ENCODE measurements around the gene SEZ6L.

Gene SEZ6L

DNA sequence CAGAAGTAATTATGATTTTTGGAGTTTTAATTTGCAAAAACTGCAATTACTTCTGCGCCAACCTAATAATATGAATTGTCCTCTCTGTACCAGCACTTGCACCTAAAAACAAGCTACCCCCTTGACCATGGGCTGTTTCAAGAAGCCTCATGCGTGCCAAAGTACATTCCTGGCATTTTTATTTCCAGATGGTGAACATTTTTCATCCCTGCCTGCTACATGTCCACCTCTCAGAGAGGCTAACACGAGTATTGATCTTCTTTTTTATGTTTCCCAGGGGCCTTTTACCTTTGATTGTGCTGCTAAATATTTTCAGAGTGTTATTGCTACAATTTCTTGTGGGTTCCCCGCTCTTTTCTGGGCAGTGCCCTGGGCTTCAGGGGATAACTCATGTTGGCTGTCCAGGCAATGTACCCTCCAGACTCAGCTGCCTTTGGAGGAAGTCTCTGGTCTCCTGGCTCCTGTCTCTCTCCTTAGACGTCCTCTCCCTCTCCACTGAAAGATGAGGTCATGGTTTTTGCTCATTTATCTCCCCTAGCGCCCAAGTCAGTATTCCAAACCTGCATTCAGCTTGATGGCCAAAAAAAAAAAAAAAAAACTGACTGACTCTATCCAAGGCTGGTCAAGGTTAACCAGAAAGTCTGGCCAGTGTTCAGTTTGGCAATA, 173.6 kb downstream of the SEZ6L start:
- in situ Hi-C loops (cut with MboI; ENCODE audit: low pct_unique_long_range_greater_than_20kb, low sequenced_read_pairs, unreplicated experiment) = loop anchor here (25.0 kb wide), 2 partner anchors 456 to 881 kb away; no protein-coding TSS in a partner anchor
- DNase-seq (ENCODE audit: low spot score) = no peak
- TF ChIP-seq, protein P1, sequence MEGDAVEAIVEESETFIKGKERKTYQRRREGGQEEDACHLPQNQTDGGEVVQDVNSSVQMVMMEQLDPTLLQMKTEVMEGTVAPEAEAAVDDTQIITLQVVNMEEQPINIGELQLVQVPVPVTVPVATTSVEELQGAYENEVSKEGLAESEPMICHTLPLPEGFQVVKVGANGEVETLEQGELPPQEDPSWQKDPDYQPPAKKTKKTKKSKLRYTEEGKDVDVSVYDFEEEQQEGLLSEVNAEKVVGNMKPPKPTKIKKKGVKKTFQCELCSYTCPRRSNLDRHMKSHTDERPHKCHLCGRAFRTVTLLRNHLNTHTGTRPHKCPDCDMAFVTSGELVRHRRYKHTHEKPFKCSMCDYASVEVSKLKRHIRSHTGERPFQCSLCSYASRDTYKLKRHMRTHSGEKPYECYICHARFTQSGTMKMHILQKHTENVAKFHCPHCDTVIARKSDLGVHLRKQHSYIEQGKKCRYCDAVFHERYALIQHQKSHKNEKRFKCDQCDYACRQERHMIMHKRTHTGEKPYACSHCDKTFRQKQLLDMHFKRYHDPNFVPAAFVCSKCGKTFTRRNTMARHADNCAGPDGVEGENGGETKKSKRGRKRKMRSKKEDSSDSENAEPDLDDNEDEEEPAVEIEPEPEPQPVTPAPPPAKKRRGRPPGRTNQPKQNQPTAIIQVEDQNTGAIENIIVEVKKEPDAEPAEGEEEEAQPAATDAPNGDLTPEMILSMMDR (IDR thresholded peaks at IDR 0.05; ENCODE audit: extremely low read depth, insufficient read depth, missing control alignments) = no peak

DNA sequence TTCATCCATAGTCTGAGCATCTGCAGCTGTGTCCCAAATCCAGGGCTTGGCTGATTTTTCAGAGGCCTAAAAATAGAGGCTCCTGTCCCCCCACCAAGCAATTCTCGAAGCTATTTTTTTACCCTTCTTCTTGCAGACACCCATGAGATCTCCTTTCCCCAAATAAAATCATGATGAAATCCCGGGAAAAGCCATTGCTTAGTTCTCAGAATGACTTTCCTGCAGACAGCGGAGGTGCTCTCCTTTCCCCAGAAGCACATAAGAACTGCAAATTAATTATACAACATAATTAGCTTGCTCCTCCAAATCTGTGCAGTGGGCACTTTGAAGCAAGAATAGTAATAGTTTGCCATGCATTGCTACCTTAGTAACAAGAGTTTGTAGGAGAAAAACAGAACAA, 176.2 kb downstream of the SEZ6L start:
- in situ Hi-C loops (cut with MboI; ENCODE audit: low pct_unique_long_range_greater_than_20kb, low sequenced_read_pairs, unreplicated experiment) = loop anchor here (25.0 kb wide), 2 partner anchors 458 to 883 kb away; no protein-coding TSS in a partner anchor
- DNase-seq (ENCODE audit: low spot score) = no peak

DNA sequence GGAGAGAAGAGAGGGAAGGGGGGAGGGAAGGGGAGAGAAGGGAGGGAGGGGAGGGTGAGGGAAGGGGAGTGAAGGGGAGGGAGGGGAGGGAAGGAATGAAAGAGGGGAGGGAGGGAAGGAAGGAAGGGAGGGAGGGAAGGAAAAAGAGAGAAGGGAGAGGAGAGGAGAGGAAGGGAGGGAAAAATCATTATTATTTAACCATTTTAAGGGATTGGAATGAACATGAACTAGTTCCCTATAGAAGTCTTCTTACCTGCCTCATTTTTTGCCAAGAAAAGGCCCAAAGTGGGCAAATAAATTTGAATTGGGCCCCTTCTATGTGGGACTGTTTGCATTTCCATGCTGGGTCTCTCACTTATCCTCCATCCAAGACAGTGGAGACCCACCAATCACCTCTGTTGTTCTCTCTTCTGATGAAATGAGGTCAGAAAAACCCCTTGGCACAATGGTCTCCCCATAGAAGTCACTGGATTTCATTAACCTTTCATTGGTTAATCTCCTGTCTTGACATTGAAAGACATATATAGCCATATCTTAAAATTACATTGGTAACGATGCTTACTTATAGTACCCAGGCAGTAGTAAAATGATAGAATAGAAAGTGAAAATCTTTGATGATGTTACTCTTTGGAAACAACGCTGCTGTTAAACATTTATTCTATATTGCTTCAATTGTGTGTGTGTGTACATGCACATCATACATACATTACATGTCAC, 179.7 kb downstream of the SEZ6L start:
- in situ Hi-C loops (cut with MboI; ENCODE audit: low pct_unique_long_range_greater_than_20kb, low sequenced_read_pairs, unreplicated experiment) = loop anchor here (25.0 kb wide), 2 partner anchors 462 to 887 kb away; no protein-coding TSS in a partner anchor
- TF ChIP-seq, protein P1 (IDR thresholded peaks at IDR 0.05; ENCODE audit: extremely low read depth, insufficient read depth, missing control alignments) = no peak
- DNase-seq (ENCODE audit: low spot score) = no peak

More for the DNA sequence above, 176.2 kb downstream of the SEZ6L start:
- TF ChIP-seq, protein P1 (IDR thresholded peaks at IDR 0.05; ENCODE audit: extremely low read depth, insufficient read depth, missing control alignments) = no peak

DNA sequence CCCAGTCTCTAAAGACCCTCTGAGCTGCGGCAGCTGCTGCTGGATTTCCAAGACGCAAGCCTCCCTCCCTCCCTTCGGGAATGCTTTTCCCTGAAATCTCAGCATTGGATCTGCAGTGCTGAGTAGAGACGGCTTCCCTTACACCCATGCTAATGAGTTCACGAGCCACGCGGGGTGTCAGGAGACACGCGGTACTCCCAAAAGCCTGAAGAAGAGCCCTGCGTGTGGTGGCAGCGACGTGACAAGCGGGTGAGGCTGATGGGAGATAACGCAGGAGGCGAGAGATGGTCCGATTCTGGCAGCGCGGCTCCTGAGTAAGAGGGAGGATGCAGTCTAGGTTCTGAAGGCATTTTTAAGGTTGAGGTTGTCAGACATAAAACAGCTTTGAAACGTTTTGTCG, 185.4 kb downstream of the SEZ6L start:
- TF ChIP-seq, protein P1 (IDR thresholded peaks at IDR 0.05; ENCODE audit: extremely low read depth, insufficient read depth, missing control alignments) = no peak

DNA sequence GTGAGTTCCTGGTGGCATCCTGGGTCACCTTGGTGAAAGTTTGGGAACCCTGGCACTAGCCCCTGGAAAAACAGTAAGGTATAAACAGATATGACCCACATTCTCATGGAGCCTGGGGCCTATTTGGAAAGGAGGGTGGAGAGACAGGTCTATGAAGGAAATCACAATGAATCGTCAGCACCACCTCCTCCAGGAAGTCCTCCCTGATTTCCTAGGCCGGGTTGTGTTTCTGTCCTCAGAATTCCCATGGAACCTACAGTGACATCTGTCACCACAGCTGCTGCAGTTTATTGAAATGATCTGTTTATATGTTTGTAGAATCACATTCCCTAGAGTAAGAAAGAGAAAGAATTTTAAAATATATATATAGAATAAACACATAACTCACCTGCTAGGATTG, 188.0 kb downstream of the SEZ6L start:
- TF ChIP-seq, protein P1 (IDR thresholded peaks at IDR 0.05; ENCODE audit: extremely low read depth, insufficient read depth, missing control alignments) = no peak
- DNase-seq (ENCODE audit: low spot score) = no peak
- in situ Hi-C loops (cut with MboI; ENCODE audit: low pct_unique_long_range_greater_than_20kb, low sequenced_read_pairs, unreplicated experiment) = no loop called here

More for the DNA sequence above, 185.4 kb downstream of the SEZ6L start:
- DNase-seq (ENCODE audit: low spot score) = no peak
- in situ Hi-C loops (cut with MboI; ENCODE audit: low pct_unique_long_range_greater_than_20kb, low sequenced_read_pairs, unreplicated experiment) = no loop called here

DNA sequence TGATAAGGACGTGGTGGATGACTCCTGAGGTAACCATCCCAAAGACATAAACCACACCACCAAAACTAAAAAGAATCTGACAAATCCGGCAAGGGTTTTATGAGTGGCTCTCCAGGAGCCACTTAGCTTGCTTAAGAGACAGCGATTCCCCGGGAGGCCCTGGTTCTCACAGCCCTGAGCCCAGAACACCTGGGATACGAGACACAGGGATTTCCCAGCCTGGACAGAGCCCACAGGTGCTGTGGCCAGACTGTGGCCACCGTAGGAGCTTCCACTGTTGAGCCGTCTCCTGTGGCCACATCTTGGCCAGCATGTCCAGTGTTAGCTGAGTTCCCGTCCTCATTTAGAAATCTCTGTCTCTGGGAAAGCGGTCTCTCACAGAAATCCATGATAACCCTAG, 188.6 kb downstream of the SEZ6L start:
- in situ Hi-C loops (cut with MboI; ENCODE audit: low pct_unique_long_range_greater_than_20kb, low sequenced_read_pairs, unreplicated experiment) = no loop called here
- TF ChIP-seq, protein P1 (IDR thresholded peaks at IDR 0.05; ENCODE audit: extremely low read depth, insufficient read depth, missing control alignments) = no peak
- no peak for DNase-seq (ENCODE audit: low spot score)
